Tibial nerve (tissue), 4 donors: ENCODE measurements around the gene WDR45B. TPM values are rescaled to one million over a fixed set of nuclear protein-coding genes. Genes with fewer than 3 reads are reported as not detected.
A peak's percentile ranks its signal among the peaks of the same experiment; 100 is the strongest.

Experiments
- DNase-seq, 2 donors: peaks; one replicate each; pipeline ENCODE4 v3.0.0-alpha.2; 2019; ENCODE audit warnings: low spot score in 2 of 2
- H3K27ac ChIP-seq, 4 donors: fragments of 200-600 bp; sonication (generic) in 3 of 4; one replicate each; pipeline ENCODE4 v1.5.1; 2017 to 2019; ENCODE audit warnings: mild to moderate bottlenecking in 1 of 4
- H3K27me3 ChIP-seq, 2 donors: fragments of 200-600 bp; sonication (generic) in 1 of 2; one replicate each; pipeline versions ENCODE4 v1.5.1 to v1.6.0; 2017 to 2019
- H3K36me3 ChIP-seq, 3 donors: fragments of 200-600 bp; sonication (generic); one replicate each; pipeline ENCODE4 v1.5.1; 2018 to 2019
- H3K4me1 ChIP-seq, 4 donors: fragments of 200-600 bp; sonication (generic) in 3 of 4; one replicate each; pipeline ENCODE4 v1.5.1; 2017 to 2019
- H3K4me3 ChIP-seq, 4 donors: fragments of 200-600 bp; sonication (generic) in 3 of 4; one replicate each; pipeline ENCODE4 v1.5.1; 2017 to 2019; ENCODE audit warnings: mild to moderate bottlenecking in 1 of 4, moderate library complexity in 1 of 4
- H3K9me3 ChIP-seq, 4 donors: fragments of 200-600 bp; sonication (generic) in 3 of 4; one replicate each; pipeline ENCODE4 v1.5.1; 2017 to 2019
- EP300 ChIP-seq, 2 donors: sonication (generic); formaldehyde crosslinking; IDR thresholded peaks; one replicate each; pipeline ENCODE4 v1.6.1; 2017; ENCODE audit warnings: antibody characterized with exemption in 2 of 2, mild to moderate bottlenecking in 1 of 2
- POLR2A ChIP-seq, 2 donors: fragments of 450-650 bp; IDR thresholded peaks; one replicate each; pipeline ENCODE4 v1.6.1; 2017; ENCODE audit warnings: antibody characterized with exemption in 2 of 2, mild to moderate bottlenecking in 2 of 2, moderate library complexity in 2 of 2
- WGBS, 2 donors: methylation state at CpG; one replicate each; pipeline ENCODE4 v1.1.5; 2018; 5-methylcytosine and 5-hydroxymethylcytosine counted together
- total RNA-seq, 4 donors: library from RNA; depleted of rRNA; stranded (reverse); fragments of >200 nt; gene quantifications; one replicate each; pipeline ENCODE4 v1.1.0, GENCODE V29; 2016
- TF ChIP-seq, protein P1 (sequence below), 5 experiments: fragments of 200-600 bp in 3 of 5; fragments of 450-650 bp in 2 of 5; sonication (generic) in 3 of 5; IDR thresholded peaks; one replicate each; pipeline ENCODE4 v1.5.1; 2016 to 2019; ENCODE audit warnings: antibody characterized with exemption in 5 of 5, mild to moderate bottlenecking in 3 of 5, moderate library complexity in 2 of 5

WDR45B gene
- total RNA-seq, 4 donors from 2014 or later: 64.9 to 114 (median 88.5) TPM

DNA sequence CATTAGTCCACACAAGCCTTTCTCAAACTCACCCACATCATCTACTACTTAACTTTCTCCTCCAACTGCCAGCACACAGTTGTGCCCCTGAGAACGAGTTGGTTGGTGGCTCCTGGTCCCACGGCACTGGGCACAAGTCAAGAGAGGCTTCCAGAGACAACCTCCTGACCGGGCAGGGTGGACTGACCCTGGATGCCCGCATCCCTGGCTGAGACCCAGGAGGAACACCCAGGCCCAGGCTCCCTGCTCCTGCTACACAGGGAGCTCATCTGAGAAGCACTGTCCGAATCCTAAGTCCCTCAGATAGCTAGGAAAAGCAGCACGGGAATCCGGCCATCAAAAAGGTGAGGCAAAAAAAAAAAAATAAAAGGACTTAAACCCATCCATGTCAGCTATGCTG, 29.0 kb downstream of the WDR45B start:
- Histone ChIP-seq H3K4me3 (no peak overlapping the region), H3K4me1 (no peaks in the 10 kb centered on the region), H3K36me3 (peaks cover 3 to 99% (median 18%) of the 10 kb centered on the region in 3 donors), H3K9me3 (no peaks in the 10 kb centered on the region), H3K27ac (no peak overlapping the region), H3K27me3 (no peaks in the 10 kb centered on the region)
- WGBS, 2 donors: 76 to 83% methylated on average over 6 to 7 of the region's 7 CpGs
- TF ChIP-seq POLR2A (IDR thresholded peaks at IDR 0.05) (no peak), EP300 (IDR thresholded peaks at IDR 0.05) (no peak)
- TF ChIP-seq, protein P1, sequence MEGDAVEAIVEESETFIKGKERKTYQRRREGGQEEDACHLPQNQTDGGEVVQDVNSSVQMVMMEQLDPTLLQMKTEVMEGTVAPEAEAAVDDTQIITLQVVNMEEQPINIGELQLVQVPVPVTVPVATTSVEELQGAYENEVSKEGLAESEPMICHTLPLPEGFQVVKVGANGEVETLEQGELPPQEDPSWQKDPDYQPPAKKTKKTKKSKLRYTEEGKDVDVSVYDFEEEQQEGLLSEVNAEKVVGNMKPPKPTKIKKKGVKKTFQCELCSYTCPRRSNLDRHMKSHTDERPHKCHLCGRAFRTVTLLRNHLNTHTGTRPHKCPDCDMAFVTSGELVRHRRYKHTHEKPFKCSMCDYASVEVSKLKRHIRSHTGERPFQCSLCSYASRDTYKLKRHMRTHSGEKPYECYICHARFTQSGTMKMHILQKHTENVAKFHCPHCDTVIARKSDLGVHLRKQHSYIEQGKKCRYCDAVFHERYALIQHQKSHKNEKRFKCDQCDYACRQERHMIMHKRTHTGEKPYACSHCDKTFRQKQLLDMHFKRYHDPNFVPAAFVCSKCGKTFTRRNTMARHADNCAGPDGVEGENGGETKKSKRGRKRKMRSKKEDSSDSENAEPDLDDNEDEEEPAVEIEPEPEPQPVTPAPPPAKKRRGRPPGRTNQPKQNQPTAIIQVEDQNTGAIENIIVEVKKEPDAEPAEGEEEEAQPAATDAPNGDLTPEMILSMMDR (IDR thresholded peaks at IDR 0.05): no peak
- no peak for DNase-seq

DNA sequence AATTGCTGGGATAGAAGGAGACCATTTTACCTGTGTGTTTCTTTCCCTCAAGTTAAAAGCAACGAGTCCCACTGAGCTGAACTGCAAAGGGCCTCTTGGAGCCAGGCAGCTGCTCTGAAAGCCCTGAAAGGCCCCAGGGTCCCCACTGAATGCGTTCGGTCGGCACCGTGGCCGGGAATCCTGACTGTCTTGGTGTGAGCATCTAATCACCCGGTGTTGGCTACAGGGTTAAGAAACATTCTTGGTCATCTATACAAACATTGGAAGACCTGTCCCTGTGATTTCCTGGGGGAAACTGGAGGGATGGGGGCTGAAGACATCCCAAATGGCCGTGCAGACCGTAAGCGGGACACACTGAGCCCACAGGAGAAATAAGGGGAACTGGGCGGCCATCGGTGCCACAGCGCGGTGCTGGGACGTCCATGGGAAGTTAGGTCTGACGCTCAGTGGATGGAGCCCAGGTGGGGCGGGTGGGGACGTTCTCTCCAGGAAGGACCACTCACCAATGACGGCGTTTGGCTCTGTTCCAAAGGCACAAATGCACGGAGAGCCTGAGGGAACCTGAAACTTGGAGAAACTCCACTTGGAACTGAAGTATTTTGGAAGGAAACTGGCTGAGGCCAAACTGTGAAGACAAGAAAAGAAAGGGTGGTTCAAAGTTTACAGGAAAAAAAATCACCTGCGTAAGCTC, 32.1 kb downstream of the WDR45B start:
- DNase-seq: no peak
- Histone ChIP-seq H3K9me3 (no peaks in the 10 kb centered on the region), H3K4me1 (no peaks in the 10 kb centered on the region), H3K4me3 (no peak overlapping the region), H3K36me3 (peaks cover 0 to 98% (median 18%) of the 10 kb centered on the region in 3 donors), H3K27me3 (no peaks in the 10 kb centered on the region), H3K27ac (no peak overlapping the region)
- TF ChIP-seq EP300 (IDR thresholded peaks at IDR 0.05) (no peak), POLR2A (IDR thresholded peaks at IDR 0.05) (no peak)
- TF ChIP-seq, protein P1 (IDR thresholded peaks at IDR 0.05): no peak
- 86 to 88% methylated on average over 21 to 22 of the region's 22 CpGs for WGBS, 2 donors

DNA sequence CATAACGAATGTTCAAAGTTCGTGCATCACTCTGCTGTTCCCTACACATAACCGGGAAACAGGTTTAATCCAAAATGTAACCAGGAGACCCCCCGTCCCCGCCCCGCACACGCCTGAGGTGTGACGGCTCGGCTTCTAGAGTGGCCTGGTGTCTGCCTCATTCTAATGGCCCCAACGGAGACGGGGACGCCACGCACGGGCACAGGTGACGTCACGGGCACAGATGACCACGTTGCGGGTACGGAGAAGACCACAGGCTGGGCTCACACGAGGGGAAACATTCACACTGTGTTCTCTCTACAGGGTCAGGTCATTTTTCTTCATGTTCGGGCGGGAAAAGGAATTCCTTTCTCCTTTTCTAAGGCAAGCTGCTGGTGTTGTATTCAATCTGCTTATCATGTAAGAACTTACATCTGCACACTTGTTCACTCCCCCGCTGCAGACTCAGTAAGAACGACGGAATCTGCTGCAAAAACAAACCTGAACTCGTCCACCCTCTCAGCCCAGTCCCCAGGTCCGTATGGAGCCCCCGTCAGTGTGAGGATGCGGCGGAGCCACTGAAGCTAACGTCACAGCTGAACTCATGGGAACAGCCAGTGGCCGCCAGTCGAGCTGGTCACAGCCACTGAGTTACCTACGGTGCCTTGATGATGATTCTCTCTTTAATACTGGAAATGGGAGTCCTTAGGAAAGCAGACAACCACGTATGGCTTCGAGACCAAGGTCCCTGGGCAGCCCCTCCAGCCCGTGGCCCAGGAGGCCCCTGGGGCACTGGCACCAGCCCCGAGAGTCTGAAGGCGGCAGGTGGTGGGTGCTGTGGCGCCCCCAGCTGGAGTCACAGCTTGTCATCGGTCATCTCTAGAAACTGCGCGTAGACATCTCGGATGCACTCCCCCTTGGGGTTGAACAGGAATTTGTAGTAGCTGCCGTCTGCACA, 32.9 kb downstream of the WDR45B start:
- WGBS, 2 donors: 85 to 89% methylated on average over 43 to 44 of the region's 45 CpGs
- peaks cover 0 to 98% (median 18%) of the 10 kb centered on the region in 3 donors for H3K36me3 ChIP-seq
- H3K9me3 ChIP-seq: no peaks in the 10 kb centered on the region
- no peaks in the 10 kb centered on the region for H3K27me3 ChIP-seq
- no peak overlapping the region for H3K4me3 ChIP-seq
- DNase-seq: no peak
- H3K27ac ChIP-seq: no peak overlapping the region
- TF ChIP-seq EP300 (IDR thresholded peaks at IDR 0.05): no peak
- TF ChIP-seq, protein P1 (IDR thresholded peaks at IDR 0.05): no peak
- no peak for TF ChIP-seq POLR2A (IDR thresholded peaks at IDR 0.05)
- H3K4me1 ChIP-seq: no peaks in the 10 kb centered on the region

GRCh38 chr17:82614095-82614631, 34.1 kb downstream of the WDR45B start:
- H3K36me3 ChIP-seq: peaks cover 0 to 98% (median 8%) of the 10 kb centered on the region in 3 donors

More at GRCh38 chr17:82614095-82614631, 34.1 kb downstream of the WDR45B start:
- DNase-seq: no peak
- no peaks in the 10 kb centered on the region for H3K27me3 ChIP-seq
- no peaks in the 10 kb centered on the region for H3K9me3 ChIP-seq
- H3K4me1 ChIP-seq: no peaks in the 10 kb centered on the region
- no peak for TF ChIP-seq POLR2A (IDR thresholded peaks at IDR 0.05)
- TF ChIP-seq, protein P1 (IDR thresholded peaks at IDR 0.05): no peak
- no peak for TF ChIP-seq EP300 (IDR thresholded peaks at IDR 0.05)
- 62 to 80% methylated on average over 16 to 21 of the region's 22 CpGs for WGBS, 2 donors
- H3K4me3 ChIP-seq: no peak overlapping the region
- peak overlapping the region in 1 of 4 donors; percentile 18 for H3K27ac ChIP-seq
